ENCODE data around the gene PHACTR4.

The PHACTR4 gene

GRCh38 chr1:28436211-28436769, 66.8 kb downstream of the PHACTR4 start:
- no peak overlapping the region for H3K4me3 ChIP-seq (ENCODE audit: low read depth, low read length)

GRCh38 chr1:28437264-28437923, 67.9 kb downstream of the PHACTR4 start:
- Histone ChIP-seq H3K9me3 (ENCODE audit: control insufficient read depth, insufficient read depth, low read depth, low read length) (no peaks in the 10 kb centered on the region), H3K27ac (ENCODE audit: extremely low read depth, low read depth, low read length) (peak overlapping the region; percentile 8; the same call in 1 of the 2 replicates), H3K4me1 (ENCODE audit: control insufficient read depth, insufficient read depth, low read length) (peaks cover 9% of the 10 kb centered on the region; the same call in 1 of the 2 replicates), H3K36me3 (ENCODE audit: control insufficient read depth in 2 of 2, insufficient read depth in 1 of 2, low read length in 2 of 2) (no peaks in the 10 kb centered on the region), H3K4me3 (ENCODE audit: low read depth, low read length) (no peak overlapping the region)
- CTCF ChIA-PET = interaction anchor here (0.5 to 1.3 kb wide), 4 partner anchors 24 to 537 kb away, joined by 3 to 5 read pairs (median 4); no protein-coding TSS in a partner anchor
- POLR2A ChIA-PET = interaction anchor here (0.9 to 1.9 kb wide), 7 partner anchors 19 to 178 kb away, joined by 3 to 8 read pairs (median 5); partner anchors contain the start of genes MED18, RCC1 and SESN2
- TF ChIP-seq ZNF548 (tag by site-specific recombination; IDR thresholded peaks at IDR 0.05) (no peak), ZNF148 (tag by site-specific recombination; IDR thresholded peaks at IDR 0.05; ENCODE audit: borderline replicate concordance) (no peak), SCRT2 (tag by site-specific recombination; IDR thresholded peaks at IDR 0.05) (no peak), ZNF623 (tag by site-specific recombination; IDR thresholded peaks at IDR 0.05) (no peak; the same call in 1 of the 2 replicates), ZNF791 (tag by site-specific recombination; IDR thresholded peaks at IDR 0.05) (no peak), ZNF416 (tag by site-specific recombination; IDR thresholded peaks at IDR 0.05) (no peak), ZNF518A (tag by site-specific recombination; conservative IDR thresholded peaks at IDR 0.05; ENCODE audit: low read depth) (no peak), ZXDB (tag by site-specific recombination; IDR thresholded peaks at IDR 0.05) (peak; percentile 28; the same call in 1 of the 2 replicates), ZNF266 (tag by site-specific recombination; IDR thresholded peaks at IDR 0.05; ENCODE audit: low read depth) (peak; percentile 97), ZNF121 (tag by site-specific recombination; IDR thresholded peaks at IDR 0.05) (no peak), ZNF132 (tag by site-specific recombination; IDR thresholded peaks at IDR 0.05; ENCODE audit: borderline replicate concordance) (no peak), MZF1 (tag by site-specific recombination; IDR thresholded peaks at IDR 0.05; ENCODE audit: borderline replicate concordance) (peak; percentile 21; the same call in 1 of the 2 replicates), ZNF211 (tag by site-specific recombination; IDR thresholded peaks at IDR 0.05; ENCODE audit: low read depth) (no peak), ZNF549 (tag by site-specific recombination; IDR thresholded peaks at IDR 0.05) (no peak), TRIM28 (IDR thresholded peaks at IDR 0.05; ENCODE audit: borderline replicate concordance, low read length) (no peak), ZFP69B (tag by site-specific recombination; IDR thresholded peaks at IDR 0.05) (no peak)

More at GRCh38 chr1:28436211-28436769, 66.8 kb downstream of the PHACTR4 start:
- CTCF ChIA-PET = interaction anchor here (1.1 to 1.3 kb wide), 5 partner anchors 15 to 187 kb away, joined by 4 to 9 read pairs (median 5); no protein-coding TSS in a partner anchor
- H3K36me3 ChIP-seq (ENCODE audit: control insufficient read depth in 2 of 2, insufficient read depth in 1 of 2, low read length in 2 of 2) = no peaks in the 10 kb centered on the region
- peaks cover 9% of the 10 kb centered on the region; the same call in 1 of the 2 replicates for H3K4me1 ChIP-seq (ENCODE audit: control insufficient read depth, insufficient read depth, low read length)
- TF ChIP-seq PRDM10 (tag by site-specific recombination; IDR thresholded peaks at IDR 0.05) (peak; percentile 52), ZNF266 (tag by site-specific recombination; IDR thresholded peaks at IDR 0.05; ENCODE audit: low read depth) (no peak)
- POLR2A ChIA-PET = interaction anchor here (0.5 to 1.2 kb wide), 4 partner anchors 40 to 176 kb away, joined by 3 to 5 read pairs (median 4); partner anchors contain the start of gene RCC1
- H3K27ac ChIP-seq (ENCODE audit: extremely low read depth, low read depth, low read length) = no peak overlapping the region
- H3K9me3 ChIP-seq (ENCODE audit: control insufficient read depth, insufficient read depth, low read depth, low read length) = no peaks in the 10 kb centered on the region

All from HEK293 (cell line).